WTC11 (cell line): ENCODE measurements around the gene RPL15. TPM values are rescaled to one million over a fixed set of nuclear protein-coding genes. Genes with fewer than 3 reads are reported as not detected.

Source experiments
- ATAC-seq: fragments of 200-7000 bp; cut with Tn5 transposase; 2 replicates; pipeline ENCODE4 v1.10.0; 2021; ENCODE audit warnings: mild to moderate bottlenecking, moderate library complexity
- CTCF ChIA-PET: fragments of 300-600 bp; sonication (Branson Sonifier 250); formaldehyde crosslinking; loops from one replicate; lab custom pipeline; 2021; ENCODE audit warnings: antibody characterized with exemption; lab: Charles Lee
- POLR2A ChIA-PET: fragments of 350-600 bp; sonication (Branson Sonifier 250); formaldehyde crosslinking; loops from one replicate; lab custom pipeline; 2021; ENCODE audit warnings: antibody characterized with exemption; lab: Charles Lee
- DNase-seq: peaks from one replicate; pipeline ENCODE4 v3.0.0; 2021; ENCODE audit warnings: low spot score
- H3K27ac Mint-ChIP-seq: 2 replicates; pipeline ENCODE4 v1.8.0; 2021; ENCODE audit warnings: mixed read lengths
- H3K27me3 Mint-ChIP-seq: 2 replicates; pipeline ENCODE4 v1.8.0; 2021; ENCODE audit warnings: low read depth, mild to moderate bottlenecking, moderate library complexity, mixed read lengths
- H3K36me3 Mint-ChIP-seq: 2 replicates; pipeline ENCODE4 v1.8.0; 2021; ENCODE audit warnings: mixed read lengths
- H3K4me1 Mint-ChIP-seq: 2 replicates; pipeline ENCODE4 v1.8.0; 2022; ENCODE audit warnings: mixed read lengths
- H3K4me3 Mint-ChIP-seq: 2 replicates; pipeline ENCODE4 v1.8.0; 2021; ENCODE audit warnings: mild to moderate bottlenecking, moderate library complexity, mixed read lengths
- H3K9me3 Mint-ChIP-seq: 2 replicates; pipeline ENCODE4 v1.8.0; 2021; ENCODE audit warnings: mixed read lengths
- ESRRA ChIP-seq: sonication (generic); formaldehyde crosslinking; IDR thresholded peaks from 2 replicates; pipeline ENCODE4 v1.8.1; 2022; ENCODE audit warnings: mild to moderate bottlenecking, missing genetic modification reagents, borderline replicate concordance
- FOXK1 ChIP-seq: sonication (generic); formaldehyde crosslinking; IDR thresholded peaks from 2 replicates; pipeline ENCODE4 v1.8.0; 2022; ENCODE audit warnings: mild to moderate bottlenecking, moderate library complexity, missing genetic modification reagents
- JAZF1 ChIP-seq: fragments of 250-450 bp; sonication (Bioruptor Pico); IDR thresholded peaks from 2 replicates; pipeline ENCODE4 v1.9.0; 2021; ENCODE audit warnings: moderate library complexity, mild to moderate bottlenecking, inconsistent platforms
- KAT7 ChIP-seq: sonication (generic); formaldehyde crosslinking; IDR thresholded peaks from 2 replicates; pipeline ENCODE4 v1.8.1; 2023; ENCODE audit warnings: missing genetic modification reagents, mild to moderate bottlenecking, borderline replicate concordance
- MXD4 ChIP-seq: fragments of 250-450 bp; sonication (Bioruptor Pico); IDR thresholded peaks from 2 replicates; pipeline ENCODE4 v1.8.0; 2021; ENCODE audit warnings: mild to moderate bottlenecking, moderate library complexity, borderline replicate concordance
- SMAD4 ChIP-seq: sonication (generic); formaldehyde crosslinking; IDR thresholded peaks from 2 replicates; pipeline ENCODE4 v1.8.0; 2022; ENCODE audit warnings: mild to moderate bottlenecking, missing genetic modification reagents
- ZNF232 ChIP-seq: sonication (generic); formaldehyde crosslinking; IDR thresholded peaks from 2 replicates; pipeline ENCODE4 v1.8.0; 2022; ENCODE audit warnings: mild to moderate bottlenecking, missing genetic modification reagents
- ZNF317 ChIP-seq: sonication (generic); formaldehyde crosslinking; IDR thresholded peaks from 2 replicates; pipeline ENCODE4 v1.8.1; 2023; ENCODE audit warnings: low read depth, mild to moderate bottlenecking, moderate library complexity, missing genetic modification reagents, borderline replicate concordance
- ZNF416 ChIP-seq: fragments of 250-450 bp; sonication (Bioruptor Pico); IDR thresholded peaks from 2 replicates; pipeline ENCODE4 v1.9.0; 2021; ENCODE audit warnings: mild to moderate bottlenecking, inconsistent platforms
- ZNF423 ChIP-seq: fragments of 250-450 bp; sonication (Bioruptor Pico); IDR thresholded peaks from 2 replicates; pipeline ENCODE4 v2.1.2; 2022; ENCODE audit warnings: mild to moderate bottlenecking, moderate library complexity
- total RNA-seq: library from RNA; stranded (reverse); gene quantifications from 3 replicates; pipeline ENCODE4 v1.2.3, GENCODE V29; 2021
- TF ChIP-seq, protein P1 (sequence below): sonication (generic); formaldehyde crosslinking; IDR thresholded peaks from 2 replicates; pipeline ENCODE4 v1.8.0; 2023; ENCODE audit warnings: missing genetic modification reagents, mild to moderate bottlenecking, borderline replicate concordance
- TF ChIP-seq, protein P2 (sequence below): sonication (generic); formaldehyde crosslinking; IDR thresholded peaks from 2 replicates; pipeline ENCODE4 v1.8.0; 2022; ENCODE audit warnings: missing genetic modification reagents
- TF ChIP-seq, protein P3 (sequence below): sonication (generic); formaldehyde crosslinking; IDR thresholded peaks from 2 replicates; pipeline ENCODE4 v1.8.0; 2023; ENCODE audit warnings: mild to moderate bottlenecking, missing genetic modification reagents
- TF ChIP-seq, protein P4 (sequence below): sonication (generic); formaldehyde crosslinking; IDR thresholded peaks from 2 replicates; pipeline ENCODE4 v1.8.0; 2022; ENCODE audit warnings: mild to moderate bottlenecking, missing genetic modification reagents
- TF ChIP-seq, protein P5 (sequence below): fragments of 250-450 bp; sonication (Bioruptor Pico); IDR thresholded peaks from 2 replicates; pipeline ENCODE4 v2.1.2; 2022; ENCODE audit warnings: mild to moderate bottlenecking, moderate library complexity

The RPL15 gene
- total RNA-seq, 1 experiment from 2014 or later, result 2,428 TPM

DNA sequence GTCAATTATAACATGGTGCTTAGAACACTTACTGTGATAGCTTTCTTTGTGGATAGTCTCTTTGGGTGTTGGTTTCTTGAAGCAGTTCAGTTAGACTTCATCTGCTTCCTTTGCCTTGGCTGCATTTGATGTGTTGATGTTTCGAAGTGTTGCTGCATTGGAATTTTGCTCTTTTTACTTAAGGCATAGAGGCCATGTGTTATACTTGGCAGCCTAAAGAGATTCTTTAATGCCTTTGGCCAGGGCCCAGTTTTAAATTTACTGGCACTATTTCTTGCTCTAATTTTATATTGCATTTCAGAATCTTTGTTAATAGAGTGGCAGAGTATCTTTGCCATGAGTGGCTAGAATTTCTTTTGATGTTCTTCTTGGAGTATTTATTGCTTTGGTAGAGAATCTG, 49.4 kb downstream of the RPL15 start:
- Mint-ChIP-seq H3K36me3 (peaks cover 47% of the 10 kb centered on the region), H3K27me3 (no peaks in the 10 kb centered on the region)

DNA sequence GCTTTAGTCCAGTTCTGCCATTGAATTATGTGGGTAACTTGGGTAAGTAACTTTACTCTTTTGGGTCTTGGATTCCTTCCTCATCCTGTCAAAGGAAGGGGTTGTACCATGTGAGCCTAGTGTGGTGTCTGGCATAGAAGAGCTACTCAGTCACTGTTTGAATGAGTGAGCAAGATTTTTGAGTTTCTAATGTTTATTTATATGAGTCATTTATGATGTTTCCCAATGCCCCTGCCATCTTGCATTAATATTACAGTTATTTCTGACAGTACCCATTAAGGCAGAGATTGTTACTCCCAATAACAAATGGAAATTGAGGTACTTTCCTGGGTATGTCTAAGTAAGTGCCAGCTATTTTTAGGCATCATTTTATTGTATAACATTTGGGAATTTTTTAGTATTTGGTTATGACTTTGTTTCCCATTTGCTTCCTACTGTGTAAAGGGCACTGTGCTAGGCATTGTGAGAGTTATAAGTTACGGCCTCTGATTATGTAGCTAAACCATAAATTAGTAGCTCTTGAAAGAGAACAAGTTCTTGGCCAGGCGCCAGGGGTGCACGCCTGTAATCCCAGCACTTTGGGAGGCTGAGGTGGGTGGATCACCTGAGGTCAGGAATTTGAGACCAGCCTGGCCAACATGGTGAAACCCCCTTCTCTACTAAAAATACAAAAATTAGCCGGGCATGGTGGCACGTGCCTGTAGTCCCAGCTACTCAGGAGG, 51.7 kb downstream of the RPL15 start:
- no peaks in the 10 kb centered on the region for H3K9me3 Mint-ChIP-seq
- H3K36me3 Mint-ChIP-seq, result peaks cover 38% of the 10 kb centered on the region
- ChIA-PET POLR2A (interaction anchor here (0.5 kb wide), 1 partner anchor 79 kb away, joined by 4 read pairs; no protein-coding TSS in a partner anchor), CTCF (interaction anchor here (0.5 kb wide), 1 partner anchor 39 kb away, joined by 6 read pairs; no protein-coding TSS in a partner anchor)
- no peak overlapping the region for H3K27ac Mint-ChIP-seq
- H3K27me3 Mint-ChIP-seq, result no peaks in the 10 kb centered on the region
- no peak overlapping the region for H3K4me3 Mint-ChIP-seq
- DNase-seq (no peak), ATAC-seq (no peak)
- TF ChIP-seq, protein P1, sequence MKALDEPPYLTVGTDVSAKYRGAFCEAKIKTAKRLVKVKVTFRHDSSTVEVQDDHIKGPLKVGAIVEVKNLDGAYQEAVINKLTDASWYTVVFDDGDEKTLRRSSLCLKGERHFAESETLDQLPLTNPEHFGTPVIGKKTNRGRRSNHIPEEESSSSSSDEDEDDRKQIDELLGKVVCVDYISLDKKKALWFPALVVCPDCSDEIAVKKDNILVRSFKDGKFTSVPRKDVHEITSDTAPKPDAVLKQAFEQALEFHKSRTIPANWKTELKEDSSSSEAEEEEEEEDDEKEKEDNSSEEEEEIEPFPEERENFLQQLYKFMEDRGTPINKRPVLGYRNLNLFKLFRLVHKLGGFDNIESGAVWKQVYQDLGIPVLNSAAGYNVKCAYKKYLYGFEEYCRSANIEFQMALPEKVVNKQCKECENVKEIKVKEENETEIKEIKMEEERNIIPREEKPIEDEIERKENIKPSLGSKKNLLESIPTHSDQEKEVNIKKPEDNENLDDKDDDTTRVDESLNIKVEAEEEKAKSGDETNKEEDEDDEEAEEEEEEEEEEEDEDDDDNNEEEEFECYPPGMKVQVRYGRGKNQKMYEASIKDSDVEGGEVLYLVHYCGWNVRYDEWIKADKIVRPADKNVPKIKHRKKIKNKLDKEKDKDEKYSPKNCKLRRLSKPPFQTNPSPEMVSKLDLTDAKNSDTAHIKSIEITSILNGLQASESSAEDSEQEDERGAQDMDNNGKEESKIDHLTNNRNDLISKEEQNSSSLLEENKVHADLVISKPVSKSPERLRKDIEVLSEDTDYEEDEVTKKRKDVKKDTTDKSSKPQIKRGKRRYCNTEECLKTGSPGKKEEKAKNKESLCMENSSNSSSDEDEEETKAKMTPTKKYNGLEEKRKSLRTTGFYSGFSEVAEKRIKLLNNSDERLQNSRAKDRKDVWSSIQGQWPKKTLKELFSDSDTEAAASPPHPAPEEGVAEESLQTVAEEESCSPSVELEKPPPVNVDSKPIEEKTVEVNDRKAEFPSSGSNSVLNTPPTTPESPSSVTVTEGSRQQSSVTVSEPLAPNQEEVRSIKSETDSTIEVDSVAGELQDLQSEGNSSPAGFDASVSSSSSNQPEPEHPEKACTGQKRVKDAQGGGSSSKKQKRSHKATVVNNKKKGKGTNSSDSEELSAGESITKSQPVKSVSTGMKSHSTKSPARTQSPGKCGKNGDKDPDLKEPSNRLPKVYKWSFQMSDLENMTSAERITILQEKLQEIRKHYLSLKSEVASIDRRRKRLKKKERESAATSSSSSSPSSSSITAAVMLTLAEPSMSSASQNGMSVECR (CRISPR knock-in tag), result no peak
- TF ChIP-seq ESRRA, result no peak
- no peak for TF ChIP-seq FOXK1
- TF ChIP-seq, protein P2, sequence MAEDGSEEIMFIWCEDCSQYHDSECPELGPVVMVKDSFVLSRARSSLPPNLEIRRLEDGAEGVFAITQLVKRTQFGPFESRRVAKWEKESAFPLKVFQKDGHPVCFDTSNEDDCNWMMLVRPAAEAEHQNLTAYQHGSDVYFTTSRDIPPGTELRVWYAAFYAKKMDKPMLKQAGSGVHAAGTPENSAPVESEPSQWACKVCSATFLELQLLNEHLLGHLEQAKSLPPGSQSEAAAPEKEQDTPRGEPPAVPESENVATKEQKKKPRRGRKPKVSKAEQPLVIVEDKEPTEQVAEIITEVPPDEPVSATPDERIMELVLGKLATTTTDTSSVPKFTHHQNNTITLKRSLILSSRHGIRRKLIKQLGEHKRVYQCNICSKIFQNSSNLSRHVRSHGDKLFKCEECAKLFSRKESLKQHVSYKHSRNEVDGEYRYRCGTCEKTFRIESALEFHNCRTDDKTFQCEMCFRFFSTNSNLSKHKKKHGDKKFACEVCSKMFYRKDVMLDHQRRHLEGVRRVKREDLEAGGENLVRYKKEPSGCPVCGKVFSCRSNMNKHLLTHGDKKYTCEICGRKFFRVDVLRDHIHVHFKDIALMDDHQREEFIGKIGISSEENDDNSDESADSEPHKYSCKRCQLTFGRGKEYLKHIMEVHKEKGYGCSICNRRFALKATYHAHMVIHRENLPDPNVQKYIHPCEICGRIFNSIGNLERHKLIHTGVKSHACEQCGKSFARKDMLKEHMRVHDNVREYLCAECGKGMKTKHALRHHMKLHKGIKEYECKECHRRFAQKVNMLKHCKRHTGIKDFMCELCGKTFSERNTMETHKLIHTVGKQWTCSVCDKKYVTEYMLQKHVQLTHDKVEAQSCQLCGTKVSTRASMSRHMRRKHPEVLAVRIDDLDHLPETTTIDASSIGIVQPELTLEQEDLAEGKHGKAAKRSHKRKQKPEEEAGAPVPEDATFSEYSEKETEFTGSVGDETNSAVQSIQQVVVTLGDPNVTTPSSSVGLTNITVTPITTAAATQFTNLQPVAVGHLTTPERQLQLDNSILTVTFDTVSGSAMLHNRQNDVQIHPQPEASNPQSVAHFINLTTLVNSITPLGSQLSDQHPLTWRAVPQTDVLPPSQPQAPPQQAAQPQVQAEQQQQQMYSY (CRISPR knock-in tag), result no peak
- TF ChIP-seq KAT7 (CRISPR knock-in tag), result no peak
- TF ChIP-seq JAZF1 (CRISPR knock-in tag), result no peak
- TF ChIP-seq, protein P3, sequence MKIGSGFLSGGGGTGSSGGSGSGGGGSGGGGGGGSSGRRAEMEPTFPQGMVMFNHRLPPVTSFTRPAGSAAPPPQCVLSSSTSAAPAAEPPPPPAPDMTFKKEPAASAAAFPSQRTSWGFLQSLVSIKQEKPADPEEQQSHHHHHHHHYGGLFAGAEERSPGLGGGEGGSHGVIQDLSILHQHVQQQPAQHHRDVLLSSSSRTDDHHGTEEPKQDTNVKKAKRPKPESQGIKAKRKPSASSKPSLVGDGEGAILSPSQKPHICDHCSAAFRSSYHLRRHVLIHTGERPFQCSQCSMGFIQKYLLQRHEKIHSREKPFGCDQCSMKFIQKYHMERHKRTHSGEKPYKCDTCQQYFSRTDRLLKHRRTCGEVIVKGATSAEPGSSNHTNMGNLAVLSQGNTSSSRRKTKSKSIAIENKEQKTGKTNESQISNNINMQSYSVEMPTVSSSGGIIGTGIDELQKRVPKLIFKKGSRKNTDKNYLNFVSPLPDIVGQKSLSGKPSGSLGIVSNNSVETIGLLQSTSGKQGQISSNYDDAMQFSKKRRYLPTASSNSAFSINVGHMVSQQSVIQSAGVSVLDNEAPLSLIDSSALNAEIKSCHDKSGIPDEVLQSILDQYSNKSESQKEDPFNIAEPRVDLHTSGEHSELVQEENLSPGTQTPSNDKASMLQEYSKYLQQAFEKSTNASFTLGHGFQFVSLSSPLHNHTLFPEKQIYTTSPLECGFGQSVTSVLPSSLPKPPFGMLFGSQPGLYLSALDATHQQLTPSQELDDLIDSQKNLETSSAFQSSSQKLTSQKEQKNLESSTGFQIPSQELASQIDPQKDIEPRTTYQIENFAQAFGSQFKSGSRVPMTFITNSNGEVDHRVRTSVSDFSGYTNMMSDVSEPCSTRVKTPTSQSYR (CRISPR knock-in tag), result no peak
- H3K4me1 Mint-ChIP-seq, result no peaks in the 10 kb centered on the region

More for the DNA sequence above, 49.4 kb downstream of the RPL15 start:
- TF ChIP-seq ZNF317 (CRISPR knock-in tag) (no peak), SMAD4 (CRISPR knock-in tag) (no peak), ZNF416 (CRISPR knock-in tag) (no peak), MXD4 (CRISPR knock-in tag) (no peak), ZNF423 (no peak), ZNF232 (CRISPR knock-in tag) (no peak)
- TF ChIP-seq, protein P4, sequence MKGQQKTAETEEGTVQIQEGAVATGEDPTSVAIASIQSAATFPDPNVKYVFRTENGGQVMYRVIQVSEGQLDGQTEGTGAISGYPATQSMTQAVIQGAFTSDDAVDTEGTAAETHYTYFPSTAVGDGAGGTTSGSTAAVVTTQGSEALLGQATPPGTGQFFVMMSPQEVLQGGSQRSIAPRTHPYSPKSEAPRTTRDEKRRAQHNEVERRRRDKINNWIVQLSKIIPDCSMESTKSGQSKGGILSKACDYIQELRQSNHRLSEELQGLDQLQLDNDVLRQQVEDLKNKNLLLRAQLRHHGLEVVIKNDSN, result no peak
- TF ChIP-seq, protein P5, sequence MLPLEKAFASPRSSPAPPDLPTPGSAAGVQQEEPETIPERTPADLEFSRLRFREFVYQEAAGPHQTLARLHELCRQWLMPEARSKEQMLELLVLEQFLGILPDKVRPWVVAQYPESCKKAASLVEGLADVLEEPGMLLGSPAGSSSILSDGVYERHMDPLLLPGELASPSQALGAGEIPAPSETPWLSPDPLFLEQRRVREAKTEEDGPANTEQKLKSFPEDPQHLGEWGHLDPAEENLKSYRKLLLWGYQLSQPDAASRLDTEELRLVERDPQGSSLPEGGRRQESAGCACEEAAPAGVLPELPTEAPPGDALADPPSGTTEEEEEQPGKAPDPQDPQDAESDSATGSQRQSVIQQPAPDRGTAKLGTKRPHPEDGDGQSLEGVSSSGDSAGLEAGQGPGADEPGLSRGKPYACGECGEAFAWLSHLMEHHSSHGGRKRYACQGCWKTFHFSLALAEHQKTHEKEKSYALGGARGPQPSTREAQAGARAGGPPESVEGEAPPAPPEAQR (CRISPR knock-in tag), result no peak
- Mint-ChIP-seq H3K27ac (no peak overlapping the region), H3K4me1 (no peaks in the 10 kb centered on the region), H3K4me3 (no peak overlapping the region), H3K9me3 (no peaks in the 10 kb centered on the region)
- DNase-seq, result no peak
- CTCF ChIA-PET, result no interaction called here
- POLR2A ChIA-PET, result no interaction called here
- ATAC-seq, result no peak
